Skeletal muscle satellite cell (primary cell): Measurements from ENCODE around the gene DHPS.
A peak's percentile ranks its signal among the peaks of the same experiment; 100 is the strongest.

Experiments used
- H3K27me3 ChIP-seq: 2 replicates; pipeline ENCODE4 v1.7.0; 2013; ENCODE audit warnings: low read length; ENCODE audit not compliant: control insufficient read depth, insufficient read depth
- H3K36me3 ChIP-seq: 2 replicates; pipeline ENCODE4 v1.7.0; 2013; ENCODE audit warnings: mild to moderate bottlenecking, control low read depth, low read length; ENCODE audit not compliant: insufficient read depth
- H3K4me1 ChIP-seq: 2 replicates; pipeline ENCODE4 v1.7.0; 2013; ENCODE audit warnings: low read length; ENCODE audit not compliant: control insufficient read depth, insufficient read depth
- H3K4me2 ChIP-seq: 2 replicates; pipeline ENCODE4 v1.7.0; 2013; ENCODE audit warnings: mild to moderate bottlenecking, low read length
- H3K4me3 ChIP-seq: 2 replicates; pipeline ENCODE4 v1.7.0; 2013; ENCODE audit warnings: low read length
- H3K9ac ChIP-seq: 2 replicates; pipeline ENCODE4 v1.7.0; 2013; ENCODE audit warnings: mild to moderate bottlenecking, low read depth, low read length, moderate library complexity
- H3K9me3 ChIP-seq: replicated peaks from 2 replicates; pipeline ENCODE4 v1.7.0; 2013; ENCODE audit warnings: mild to moderate bottlenecking, control low read depth, low read length
- small RNA-seq: library from RNA; depleted of rRNA; stranded (forward); fragments of <200 nt; gene quantifications from one replicate; pipeline ENCODE3, GENCODE V24; 2012

DHPS gene

GRCh38 chr19:12636631-12637030 lies 45.0 kb downstream of the DHPS start:
- Histone ChIP-seq H3K36me3 (peaks cover 6% of the 10 kb centered on the region), H3K9ac (no peak overlapping the region), H3K4me2 (no peak overlapping the region), H3K27me3 (no peaks in the 10 kb centered on the region), H3K9me3 (no peaks in the 10 kb centered on the region), H3K4me3 (no peak overlapping the region), H3K4me1 (peaks cover 6% of the 10 kb centered on the region)

DNA sequence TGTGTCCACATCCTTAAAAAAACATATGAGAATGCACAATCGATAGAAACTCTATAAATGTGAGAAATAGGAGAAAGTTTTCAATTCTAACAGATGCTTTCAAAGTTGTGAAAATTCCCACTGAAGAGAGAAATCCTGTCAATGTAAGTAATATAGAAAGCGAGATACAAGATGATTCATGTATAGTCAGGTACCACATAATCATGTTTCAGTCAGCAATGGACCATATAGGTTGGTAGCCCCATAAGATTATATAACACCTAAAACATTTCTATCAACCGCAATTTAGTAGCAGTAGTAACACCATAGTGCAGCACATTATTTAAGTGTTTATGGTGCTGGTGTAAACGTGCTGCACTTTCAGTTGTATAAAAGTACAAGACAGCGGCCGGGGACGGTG lies 52.5 kb downstream of the DHPS start:
- Histone ChIP-seq H3K36me3 (peaks cover 72% of the 10 kb centered on the region), H3K27me3 (no peaks in the 10 kb centered on the region), H3K9me3 (peaks cover 38% of the 10 kb centered on the region), H3K4me1 (no peaks in the 10 kb centered on the region), H3K4me3 (no peak overlapping the region), H3K4me2 (no peak overlapping the region), H3K9ac (no peak overlapping the region)

- H3K9me3 ChIP-seq = peaks cover 38% of the 10 kb centered on the region
- H3K36me3 ChIP-seq = peaks cover 79% of the 10 kb centered on the region
- no peak overlapping the region for H3K4me3 ChIP-seq
These were observed 53.3 kb downstream of the DHPS start for GRCh38 chr19:12628040-12629022.

GRCh38 chr19:12626958-12627357 lies 54.7 kb downstream of the DHPS start:
- Histone ChIP-seq H3K27me3 (no peaks in the 10 kb centered on the region), H3K36me3 (peaks cover 78% of the 10 kb centered on the region)

More at GRCh38 chr19:12628040-12629022, 53.3 kb downstream of the DHPS start:
- Histone ChIP-seq H3K4me2 (no peak overlapping the region), H3K27me3 (no peaks in the 10 kb centered on the region), H3K9ac (no peak overlapping the region), H3K4me1 (no peaks in the 10 kb centered on the region)

More at GRCh38 chr19:12626958-12627357, 54.7 kb downstream of the DHPS start:
- Histone ChIP-seq H3K4me2 (no peak overlapping the region), H3K4me1 (no peaks in the 10 kb centered on the region), H3K9me3 (peaks cover 38% of the 10 kb centered on the region), H3K9ac (no peak overlapping the region), H3K4me3 (no peak overlapping the region)

Small RNA genes within 50 kb of the gene (small RNA-seq; reads per million reads assigned to genes)
- gene SNORD41 = 20.8 reads per million, percentile 94 among the genes with 10 or more reads in this experiment
